Activated B cell treated with CpG ODN at 0.5 μM for 24 hours (primary cell): Measurements from ENCODE around the gene ABAT. TPM values are rescaled to one million over a fixed set of nuclear protein-coding genes. Genes with fewer than 3 reads are reported as not detected.

Experiments
- ATAC-seq: fragments of 200-7000 bp; cut with Tn5 transposase; one replicate; pipeline ENCODE4 v1.10.0; 2021; ENCODE audit warnings: low read depth, mild to moderate bottlenecking, moderate library complexity
- CTCF ChIA-PET: fragments of 350-600 bp; sonication (Branson Sonifier 250); formaldehyde crosslinking; loops from one replicate; lab custom pipeline; 2021; ENCODE audit warnings: antibody characterized with exemption; lab: Charles Lee
- POLR2A ChIA-PET: fragments of 350-600 bp; sonication (Branson Sonifier 250); formaldehyde crosslinking; loops from one replicate; lab custom pipeline; 2021; ENCODE audit warnings: antibody characterized with exemption; lab: Charles Lee
- DNase-seq: peaks from one replicate; pipeline ENCODE4 v3.0.0; 2022
- H3K27ac Mint-ChIP-seq: one replicate; pipeline ENCODE4 v1.8.0; 2020; ENCODE audit warnings: mixed read lengths
- H3K27me3 Mint-ChIP-seq: one replicate; pipeline ENCODE4 v1.8.0; 2021; ENCODE audit warnings: mixed read lengths
- H3K36me3 Mint-ChIP-seq: one replicate; pipeline ENCODE4 v1.8.0; 2021; ENCODE audit warnings: low read depth, mixed read lengths
- H3K4me1 Mint-ChIP-seq: one replicate; pipeline ENCODE4 v1.8.0; 2021; ENCODE audit warnings: mixed read lengths
- H3K4me3 Mint-ChIP-seq: one replicate; pipeline ENCODE4 v1.8.0; 2020; ENCODE audit warnings: mild to moderate bottlenecking, mixed read lengths
- H3K9me3 Mint-ChIP-seq: one replicate; pipeline ENCODE4 v1.8.0; 2020; ENCODE audit warnings: mixed read lengths
- intact Hi-C: fragments of 100-400 bp; cut with micrococcal nuclease; formaldehyde crosslinking; loops from one replicate; pipeline ENCODE4 v1.15.1; 2024
- total RNA-seq: library from RNA; stranded (reverse); gene quantifications from 2 replicates; pipeline ENCODE4 v1.2.3, GENCODE V29; 2022
- TF ChIP-seq, protein P1 (sequence below): fragments of 200-600 bp; IDR thresholded peaks from one replicate; pipeline ENCODE4 v1.8.0; 2022; ENCODE audit warnings: antibody characterized with exemption, mild to moderate bottlenecking

Gene ABAT
- total RNA-seq, 1 donor from 2014 or later = 13.2 TPM

DNA sequence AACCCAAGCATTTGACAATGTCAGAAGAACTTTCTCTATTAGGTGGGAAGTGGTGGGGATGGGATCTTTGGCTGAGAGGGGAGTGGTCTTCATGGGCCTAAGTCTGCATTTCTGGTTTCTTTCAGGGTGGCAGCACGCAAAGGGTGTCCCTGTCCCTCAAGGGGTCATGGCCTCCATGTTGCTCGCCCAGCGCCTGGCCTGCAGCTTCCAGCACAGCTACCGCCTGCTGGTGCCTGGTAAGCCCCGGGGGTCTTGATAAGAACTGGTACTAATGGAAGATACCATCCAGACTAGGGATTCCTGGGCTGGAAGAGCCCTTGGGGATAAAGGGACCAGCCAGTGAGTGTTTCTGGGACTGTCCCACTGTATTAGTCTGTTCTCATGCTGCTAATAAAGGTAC is 61.2 kb downstream of the ABAT start:
- ATAC-seq (no peak), DNase-seq (no peak)
- Mint-ChIP-seq H3K9me3 (no peaks in the 10 kb centered on the region), H3K27me3 (no peaks in the 10 kb centered on the region), H3K4me1 (peaks cover 13% of the 10 kb centered on the region), H3K4me3 (no peak overlapping the region), H3K36me3 (peaks cover 12% of the 10 kb centered on the region), H3K27ac (no peak overlapping the region)
- ChIA-PET CTCF (no interaction called here), POLR2A (no interaction called here)
- TF ChIP-seq, protein P1, sequence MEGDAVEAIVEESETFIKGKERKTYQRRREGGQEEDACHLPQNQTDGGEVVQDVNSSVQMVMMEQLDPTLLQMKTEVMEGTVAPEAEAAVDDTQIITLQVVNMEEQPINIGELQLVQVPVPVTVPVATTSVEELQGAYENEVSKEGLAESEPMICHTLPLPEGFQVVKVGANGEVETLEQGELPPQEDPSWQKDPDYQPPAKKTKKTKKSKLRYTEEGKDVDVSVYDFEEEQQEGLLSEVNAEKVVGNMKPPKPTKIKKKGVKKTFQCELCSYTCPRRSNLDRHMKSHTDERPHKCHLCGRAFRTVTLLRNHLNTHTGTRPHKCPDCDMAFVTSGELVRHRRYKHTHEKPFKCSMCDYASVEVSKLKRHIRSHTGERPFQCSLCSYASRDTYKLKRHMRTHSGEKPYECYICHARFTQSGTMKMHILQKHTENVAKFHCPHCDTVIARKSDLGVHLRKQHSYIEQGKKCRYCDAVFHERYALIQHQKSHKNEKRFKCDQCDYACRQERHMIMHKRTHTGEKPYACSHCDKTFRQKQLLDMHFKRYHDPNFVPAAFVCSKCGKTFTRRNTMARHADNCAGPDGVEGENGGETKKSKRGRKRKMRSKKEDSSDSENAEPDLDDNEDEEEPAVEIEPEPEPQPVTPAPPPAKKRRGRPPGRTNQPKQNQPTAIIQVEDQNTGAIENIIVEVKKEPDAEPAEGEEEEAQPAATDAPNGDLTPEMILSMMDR = no peak
- intact Hi-C loops = no loop called here

DNA sequence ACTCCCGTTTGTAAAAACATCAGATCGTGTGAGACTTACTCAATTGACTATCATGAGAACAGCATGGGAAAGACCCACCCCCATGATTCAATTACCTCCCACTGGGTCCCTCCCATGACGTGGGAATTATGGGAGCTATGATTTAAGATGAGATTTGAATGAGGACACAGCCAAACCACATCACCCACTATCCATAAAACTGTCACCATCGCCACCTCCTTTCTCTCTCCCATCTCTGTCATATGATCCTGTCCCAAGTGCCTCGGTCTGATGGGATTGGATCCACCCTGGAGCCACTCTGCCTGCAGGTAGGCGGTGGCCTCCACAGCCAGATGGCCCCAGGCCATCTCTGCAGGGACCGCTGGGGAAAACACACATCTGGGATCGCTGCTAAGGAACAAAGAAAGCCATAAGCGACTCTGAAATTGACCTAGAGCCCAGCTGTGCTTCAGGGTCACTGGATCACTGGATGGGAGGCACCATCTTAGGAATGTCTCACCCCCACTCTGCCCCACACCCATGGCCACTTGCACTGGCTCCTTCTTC is 61.8 kb downstream of the ABAT start:
- intact Hi-C loops = no loop called here
- POLR2A ChIA-PET = no interaction called here
- Mint-ChIP-seq H3K4me1 (peaks cover 7% of the 10 kb centered on the region), H3K27me3 (no peaks in the 10 kb centered on the region), H3K27ac (no peak overlapping the region), H3K36me3 (peaks cover 12% of the 10 kb centered on the region), H3K9me3 (no peaks in the 10 kb centered on the region), H3K4me3 (no peak overlapping the region)
- CTCF ChIA-PET = no interaction called here
- ATAC-seq = no peak
- TF ChIP-seq, protein P1 = no peak
- no peak for DNase-seq

DNA sequence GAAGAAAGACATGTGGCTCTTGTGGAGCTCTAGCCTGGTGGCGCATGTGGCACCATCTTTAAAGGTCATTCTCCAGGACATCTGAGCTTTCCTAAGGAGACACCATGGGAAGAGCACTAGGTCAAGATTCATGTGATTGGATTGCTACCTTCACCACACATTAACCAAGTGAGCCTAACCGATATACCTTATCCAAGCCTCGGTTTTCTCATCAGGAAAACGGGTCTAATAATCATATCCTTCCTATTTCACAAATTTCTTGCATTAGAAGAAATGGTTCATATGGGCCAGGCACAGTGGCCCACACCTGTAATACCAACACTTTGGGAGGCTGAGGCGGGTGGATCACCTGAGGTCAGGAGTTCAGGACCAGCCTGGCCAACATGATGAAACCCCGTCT is 64.7 kb downstream of the ABAT start:
- POLR2A ChIA-PET = no interaction called here
- TF ChIP-seq, protein P1 = no peak
- peaks cover 12% of the 10 kb centered on the region for H3K36me3 Mint-ChIP-seq

DNA sequence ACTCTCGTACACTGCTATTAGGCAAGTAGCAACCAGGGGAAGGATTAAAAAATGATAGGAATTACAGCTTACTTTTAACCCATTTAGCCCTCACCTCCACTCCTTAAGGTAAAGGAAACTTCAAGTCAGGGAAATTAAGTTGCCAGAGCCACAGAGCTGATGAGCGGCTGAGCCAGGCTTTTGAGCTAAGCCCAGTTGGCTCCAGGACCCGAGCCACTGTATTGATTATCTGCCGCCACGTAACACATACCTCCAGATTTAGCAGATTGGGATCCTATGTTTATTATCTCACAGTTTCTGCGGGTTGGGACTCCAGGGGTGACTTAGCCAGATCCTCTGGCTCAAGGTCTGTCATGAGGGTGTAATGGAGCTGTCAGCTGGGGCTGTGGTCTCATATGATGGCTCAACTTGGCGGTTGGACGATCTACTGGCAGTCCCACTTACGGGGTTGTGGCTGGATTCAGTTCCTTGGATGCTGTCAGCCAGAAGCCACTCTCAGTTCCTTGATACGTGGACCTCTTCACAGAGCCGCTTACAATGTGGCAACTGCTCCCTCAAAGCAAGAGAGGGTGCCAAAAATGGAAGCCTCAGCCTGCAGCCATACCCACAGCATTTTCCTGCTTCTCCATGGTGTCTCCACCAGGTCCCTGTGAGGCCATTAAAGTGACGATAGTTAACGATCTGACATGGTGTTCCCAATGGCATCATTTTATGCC is 65.7 kb downstream of the ABAT start:
- Mint-ChIP-seq H3K9me3 (no peaks in the 10 kb centered on the region), H3K27ac (no peak overlapping the region), H3K27me3 (no peaks in the 10 kb centered on the region), H3K4me3 (no peak overlapping the region), H3K36me3 (peaks cover 12% of the 10 kb centered on the region), H3K4me1 (no peaks in the 10 kb centered on the region)
- TF ChIP-seq, protein P1 = no peak
- intact Hi-C loops = no loop called here
- no peak for DNase-seq
- ATAC-seq = no peak
- ChIA-PET POLR2A (no interaction called here), CTCF (no interaction called here)

More for the DNA sequence above, 64.7 kb downstream of the ABAT start:
- intact Hi-C loops = no loop called here
- Mint-ChIP-seq H3K9me3 (no peaks in the 10 kb centered on the region), H3K27ac (no peak overlapping the region), H3K27me3 (no peaks in the 10 kb centered on the region), H3K4me3 (no peak overlapping the region), H3K4me1 (no peaks in the 10 kb centered on the region)
- ATAC-seq (no peak), DNase-seq (no peak)
- CTCF ChIA-PET = no interaction called here

DNA sequence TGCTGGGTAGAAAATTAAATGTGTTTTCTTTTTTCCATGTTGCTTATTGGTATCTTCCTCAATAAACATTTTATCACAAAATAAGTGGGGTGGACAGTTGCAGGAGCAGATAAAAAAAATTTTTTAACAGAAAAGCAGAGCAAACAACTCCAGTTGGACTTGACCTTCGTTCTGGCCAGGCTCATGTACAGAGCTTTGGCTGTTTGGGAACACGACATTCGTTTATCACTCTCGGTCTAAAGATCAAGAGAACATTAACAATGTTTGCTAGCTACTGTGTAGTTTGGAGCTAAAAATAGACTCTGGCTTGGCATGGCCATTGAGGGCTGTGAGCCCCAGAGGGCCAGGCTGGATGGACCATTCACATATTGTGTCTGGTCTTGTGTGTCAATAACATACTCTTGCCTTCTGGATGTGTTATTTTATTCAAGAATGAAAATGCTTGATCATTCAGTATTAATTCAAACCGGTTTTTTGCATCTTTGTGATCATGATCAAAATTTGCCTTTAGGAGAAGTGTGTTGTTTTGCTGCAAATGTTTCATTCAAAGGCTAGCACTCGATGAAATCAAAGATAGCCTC is 66.4 kb downstream of the ABAT start:
- DNase-seq = no peak
- Mint-ChIP-seq H3K36me3 (peaks cover 12% of the 10 kb centered on the region), H3K27ac (no peak overlapping the region), H3K4me1 (no peaks in the 10 kb centered on the region), H3K27me3 (no peaks in the 10 kb centered on the region), H3K9me3 (no peaks in the 10 kb centered on the region), H3K4me3 (no peak overlapping the region)
- no peak for ATAC-seq
- intact Hi-C loops = no loop called here
- TF ChIP-seq, protein P1 = no peak
- ChIA-PET CTCF (no interaction called here), POLR2A (no interaction called here)
